ENCODE data around the gene TRIP6.

The TRIP6 gene

GRCh38 chr7:100882785-100883526 lies 15.8 kb downstream of the TRIP6 start:
- H3K27ac ChIP-seq = no peak overlapping the region
- H3K9me3 ChIP-seq = no peaks in the 10 kb centered on the region
- no peaks in the 10 kb centered on the region for H3K27me3 ChIP-seq
- peaks cover 19% of the 10 kb centered on the region in 2 experiments for H3K4me1 ChIP-seq (ENCODE audit: control insufficient read depth in 1 of 2, insufficient read depth in 1 of 2, low read depth in 1 of 2, low read length in 1 of 2)
- H3K4me3 ChIP-seq (ENCODE audit: low read depth in 1 of 2, low read length in 1 of 2) = no peak overlapping the region
- TF ChIP-seq, protein P1, sequence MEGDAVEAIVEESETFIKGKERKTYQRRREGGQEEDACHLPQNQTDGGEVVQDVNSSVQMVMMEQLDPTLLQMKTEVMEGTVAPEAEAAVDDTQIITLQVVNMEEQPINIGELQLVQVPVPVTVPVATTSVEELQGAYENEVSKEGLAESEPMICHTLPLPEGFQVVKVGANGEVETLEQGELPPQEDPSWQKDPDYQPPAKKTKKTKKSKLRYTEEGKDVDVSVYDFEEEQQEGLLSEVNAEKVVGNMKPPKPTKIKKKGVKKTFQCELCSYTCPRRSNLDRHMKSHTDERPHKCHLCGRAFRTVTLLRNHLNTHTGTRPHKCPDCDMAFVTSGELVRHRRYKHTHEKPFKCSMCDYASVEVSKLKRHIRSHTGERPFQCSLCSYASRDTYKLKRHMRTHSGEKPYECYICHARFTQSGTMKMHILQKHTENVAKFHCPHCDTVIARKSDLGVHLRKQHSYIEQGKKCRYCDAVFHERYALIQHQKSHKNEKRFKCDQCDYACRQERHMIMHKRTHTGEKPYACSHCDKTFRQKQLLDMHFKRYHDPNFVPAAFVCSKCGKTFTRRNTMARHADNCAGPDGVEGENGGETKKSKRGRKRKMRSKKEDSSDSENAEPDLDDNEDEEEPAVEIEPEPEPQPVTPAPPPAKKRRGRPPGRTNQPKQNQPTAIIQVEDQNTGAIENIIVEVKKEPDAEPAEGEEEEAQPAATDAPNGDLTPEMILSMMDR (IDR thresholded peaks at IDR 0.05) = no peak
- H3K36me3 ChIP-seq = peaks cover 78% of the 10 kb centered on the region

GRCh38 chr7:100884736-100885439 lies 17.7 kb downstream of the TRIP6 start:
- peaks cover under 1% of the 10 kb centered on the region for H3K27me3 ChIP-seq
- H3K4me1 ChIP-seq (ENCODE audit: control insufficient read depth in 1 of 2, insufficient read depth in 1 of 2, low read depth in 1 of 2, low read length in 1 of 2) = peaks cover 34 to 37% of the 10 kb centered on the region in 2 experiments
- H3K27ac ChIP-seq = peak overlapping the region; percentile 66
- H3K9me3 ChIP-seq = no peaks in the 10 kb centered on the region
- TF ChIP-seq, protein P1 (IDR thresholded peaks at IDR 0.05) = no peak
- H3K36me3 ChIP-seq = peaks cover 72% of the 10 kb centered on the region
- H3K4me3 ChIP-seq (ENCODE audit: low read depth in 1 of 2, low read length in 1 of 2) = no peak overlapping the region

GRCh38 chr7:100885440-100886141 lies 18.4 kb downstream of the TRIP6 start:
- Histone ChIP-seq H3K4me1 (ENCODE audit: control insufficient read depth in 1 of 2, insufficient read depth in 1 of 2, low read depth in 1 of 2, low read length in 1 of 2) (peaks cover 41 to 44% of the 10 kb centered on the region in 2 experiments), H3K27ac (peak overlapping the region; percentile 93), H3K4me3 (ENCODE audit: low read depth in 1 of 2, low read length in 1 of 2) (no peak overlapping the region), H3K9me3 (no peaks in the 10 kb centered on the region), H3K36me3 (peaks cover 67% of the 10 kb centered on the region), H3K27me3 (peaks cover 8% of the 10 kb centered on the region)
- TF ChIP-seq, protein P1 (IDR thresholded peaks at IDR 0.05) = no peak

- peak overlapping the region; percentile 93 for H3K27ac ChIP-seq
- H3K9me3 ChIP-seq = no peaks in the 10 kb centered on the region
- H3K4me1 ChIP-seq (ENCODE audit: control insufficient read depth in 1 of 2, insufficient read depth in 1 of 2, low read depth in 1 of 2, low read length in 1 of 2) = peaks cover 49 to 52% of the 10 kb centered on the region in 2 experiments
- TF ChIP-seq, protein P1 (IDR thresholded peaks at IDR 0.05) = no peak
- H3K27me3 ChIP-seq = peaks cover 15% of the 10 kb centered on the region
- H3K36me3 ChIP-seq = peaks cover 62% of the 10 kb centered on the region
- peak overlapping the region in 1 of 2 experiments; percentile 98 for H3K4me3 ChIP-seq (ENCODE audit: low read depth in 1 of 2, low read length in 1 of 2)
Observed at GRCh38 chr7:100886142-100886935, 19.2 kb downstream of the TRIP6 start.

GRCh38 chr7:100886936-100887515 lies 19.8 kb downstream of the TRIP6 start:
- peaks cover 55% of the 10 kb centered on the region for H3K36me3 ChIP-seq
- H3K4me3 ChIP-seq (ENCODE audit: low read depth in 1 of 2, low read length in 1 of 2) = peak overlapping the region; percentile 57 to 98
- peaks cover 22% of the 10 kb centered on the region for H3K27me3 ChIP-seq
- no peaks in the 10 kb centered on the region for H3K9me3 ChIP-seq
- H3K27ac ChIP-seq = peak overlapping the region; percentile 93
- TF ChIP-seq, protein P1 (IDR thresholded peaks at IDR 0.05) = no peak
- peaks cover 51 to 53% of the 10 kb centered on the region in 2 experiments for H3K4me1 ChIP-seq (ENCODE audit: control insufficient read depth in 1 of 2, insufficient read depth in 1 of 2, low read depth in 1 of 2, low read length in 1 of 2)
